IMR-90 (cell line): ENCODE results near the gene CHL1. TPM values are rescaled to one million over a fixed set of nuclear protein-coding genes. Genes with fewer than 3 reads are reported as not detected.

Source experiments
- ATAC-seq: fragments of 200-7000 bp; cut with Tn5 transposase; 2 replicates; pipeline ENCODE4 v1.9.1; 2020; ENCODE audit warnings: low read depth, mild to moderate bottlenecking, moderate library complexity
- BruUV-seq: library from RNA; stranded (reverse); fragments of 400-500 nt; replicated peaks from 2 replicates; lab custom pipeline; 2021; lab: Mats Ljungman, UMichigan
- CTCF ChIA-PET: fragments of 300-600 bp; formaldehyde crosslinking; extraction: SDS; loops from one replicate; lab custom pipeline; 2021; ENCODE audit warnings: antibody characterized with exemption; lab: Yijun Ruan, JAX
- POLR2A ChIA-PET: fragments of 300-600 bp; sonication (Branson Sonifier 250); formaldehyde crosslinking; loops from one replicate; lab custom pipeline; 2022; ENCODE audit warnings: antibody characterized with exemption; ENCODE audit not compliant: unreplicated experiment; lab: Charles Lee
- DNase-seq: peaks from one replicate; pipeline ENCODE4 v3.0.0; 2013
- H2AFZ ChIP-seq: replicated peaks from 2 replicates; pipeline ENCODE3; 2013; ENCODE audit warnings: low read length, mild to moderate bottlenecking; ENCODE audit not compliant: poor library complexity
- H2AK5ac ChIP-seq: 2 replicates; pipeline ENCODE4 v1.6.1; 2013; ENCODE audit warnings: low read depth, low read length, inconsistent platforms
- H2AK9ac ChIP-seq: replicated peaks from 2 replicates; pipeline ENCODE3; 2013; ENCODE audit warnings: mild to moderate bottlenecking, low read depth, low read length, moderate library complexity; ENCODE audit not compliant: poor library complexity
- H2BK120ac ChIP-seq: 2 replicates; pipeline ENCODE4 v1.6.1; 2013; ENCODE audit warnings: low read depth, low read length, inconsistent platforms
- H2BK15ac ChIP-seq: 3 replicates; pipeline ENCODE4 v1.6.1; 2013; ENCODE audit warnings: low read depth, low read length, inconsistent platforms
- H2BK20ac ChIP-seq: 2 replicates; pipeline ENCODE4 v1.6.1; 2013; ENCODE audit warnings: low read depth, mild to moderate bottlenecking, inconsistent platforms, low read length, moderate library complexity
- H2BK5ac ChIP-seq: 2 replicates; pipeline ENCODE4 v1.6.1; 2013; ENCODE audit warnings: mild to moderate bottlenecking, low read depth, low read length, inconsistent platforms; ENCODE audit not compliant: poor library complexity, severe bottlenecking
- H3K14ac ChIP-seq: replicated peaks from 2 replicates; pipeline ENCODE4 v1.6.1; 2013; ENCODE audit warnings: low read depth, low read length, inconsistent platforms
- H3K18ac ChIP-seq: 2 replicates; pipeline ENCODE4 v1.6.1; 2013; ENCODE audit warnings: low read depth, low read length, control low read depth
- H3K23ac ChIP-seq: 2 replicates; pipeline ENCODE4 v1.6.1; 2013; ENCODE audit warnings: low read depth, low read length, inconsistent platforms
- H3K27ac ChIP-seq: 2 replicates; pipeline ENCODE4 v1.5.1; 2013; ENCODE audit warnings: mild to moderate bottlenecking, control low read depth, low read length; ENCODE audit not compliant: insufficient read depth
- H3K27me3 ChIP-seq: 2 replicates; pipeline ENCODE4 v1.6.1; 2013; ENCODE audit warnings: low read length; ENCODE audit not compliant: control insufficient read depth, insufficient read depth
- H3K36me3 ChIP-seq: 2 replicates; pipeline ENCODE4 v1.6.1; 2013; ENCODE audit warnings: low read length, mixed read lengths; ENCODE audit not compliant: control insufficient read depth, insufficient read depth
- H3K4ac ChIP-seq: 2 replicates; pipeline ENCODE4 v1.6.1; 2013; ENCODE audit warnings: low read depth, low read length, inconsistent platforms
- H3K4me1 ChIP-seq: 2 replicates; pipeline ENCODE4 v1.6.1; 2013; ENCODE audit warnings: low read length, mixed read lengths; ENCODE audit not compliant: control insufficient read depth, insufficient read depth
- H3K4me2 ChIP-seq: 2 replicates; pipeline ENCODE4 v1.6.1; 2013; ENCODE audit warnings: low read depth, mild to moderate bottlenecking, control low read depth, low read length, moderate library complexity
- H3K4me3 ChIP-seq: 2 replicates; pipeline ENCODE4 v1.5.1; 2013; ENCODE audit warnings: low read depth, mild to moderate bottlenecking, control low read depth, low read length, moderate library complexity; ENCODE audit not compliant: insufficient read depth
- H3K56ac ChIP-seq: 2 replicates; pipeline ENCODE4 v1.6.1; 2013; ENCODE audit warnings: low read length, inconsistent platforms; ENCODE audit not compliant: insufficient read depth; ENCODE audit errors: extremely low read depth
- H3K79me1 ChIP-seq, 2 experiments: 2 replicates each; pipeline ENCODE4 v1.6.1; 2013; ENCODE audit warnings: low read length in 2 of 2, inconsistent platforms in 1 of 2, low read depth in 1 of 2
- H3K9ac ChIP-seq: 2 replicates; pipeline ENCODE4 v1.6.1; 2013; ENCODE audit warnings: low read depth, low read length, control low read depth
- H3K9me1 ChIP-seq: 2 replicates; pipeline ENCODE4 v1.6.1; 2013; ENCODE audit warnings: low read length, inconsistent platforms; ENCODE audit not compliant: insufficient read depth
- H3K9me3 ChIP-seq: 2 replicates; pipeline ENCODE4 v1.6.1; 2013; ENCODE audit warnings: low read length; ENCODE audit not compliant: control insufficient read depth, insufficient read depth
- H4K20me1 ChIP-seq: 2 replicates; pipeline ENCODE4 v1.6.1; 2013; ENCODE audit warnings: low read length, inconsistent platforms; ENCODE audit not compliant: insufficient read depth
- H4K5ac ChIP-seq: 2 replicates; pipeline ENCODE4 v1.6.1; 2013; ENCODE audit warnings: mild to moderate bottlenecking, low read depth, low read length, control low read depth
- H4K8ac ChIP-seq, 2 experiments: 2 replicates each; pipeline ENCODE4 v1.6.1; 2013; ENCODE audit warnings: low read depth in 2 of 2, low read length in 2 of 2, control low read depth in 1 of 2, inconsistent platforms in 1 of 2
- H4K91ac ChIP-seq: 2 replicates; pipeline ENCODE4 v1.6.1; 2013; ENCODE audit warnings: low read depth, low read length, inconsistent platforms; ENCODE audit not compliant: insufficient read depth
- MAFK ChIP-seq: IDR thresholded peaks from 2 replicates; pipeline ENCODE4 v1.6.1; 2012; ENCODE audit warnings: low read depth, low read length, improper control_type of control experiment
- RCOR1 ChIP-seq: IDR thresholded peaks from 2 replicates; pipeline ENCODE4 v1.6.1; 2012; ENCODE audit warnings: mild to moderate bottlenecking, low read length, improper control_type of control experiment; ENCODE audit not compliant: insufficient replicate concordance
- RFX5 ChIP-seq: IDR thresholded peaks from 2 replicates; pipeline ENCODE4 v1.8.0; 2012; ENCODE audit warnings: low read depth, mild to moderate bottlenecking, low read length, moderate library complexity
- WGBS, 2 experiments: methylation state at CpG; one replicate each; pipeline versions ENCODE4 v1.1.5 to v1.1.7; 2013; ENCODE audit warnings: missing lambda C conversion rate in 2 of 2; ENCODE audit not compliant: insufficient read length in 1 of 2; ENCODE audit errors: extremely low coverage in 2 of 2; 5-methylcytosine and 5-hydroxymethylcytosine counted together
- dilution Hi-C: fragments of 300-500 bp; cut with HindIII; formaldehyde crosslinking; loops from one replicate; pipeline ENCODE4 v1.14.3; 2018; ENCODE audit warnings: low sequenced_read_pairs; ENCODE audit not compliant: unreplicated experiment
- in situ Hi-C: fragments of 300-500 bp; cut with MboI; formaldehyde crosslinking; loops from 3 replicates; pipeline ENCODE4 v1.14.3; 2019; ENCODE audit warnings: low sequenced_read_pairs, inconsistent platforms, mixed read lengths
- intact Hi-C: fragments of 100-400 bp; cut with micrococcal nuclease; formaldehyde crosslinking; loops from 2 replicates; pipeline ENCODE4 v1.10.0; 2022
- polyA plus RNA-seq, 3 experiments: library from polyadenylated mRNA; depleted of rRNA; stranded (reverse); fragments of >200 nt; gene quantifications; 2 replicates each; pipeline ENCODE4 v1.2.3, GENCODE V29; 2012; ENCODE audit warnings: low replicate concordance in 1 of 3
- total RNA-seq: library from RNA; depleted of rRNA; stranded (reverse); fragments of >200 nt; gene quantifications from 2 replicates; pipeline ENCODE4 v1.2.3, GENCODE V29; 2012

CHL1 gene
- total and polyA plus RNA-seq, 2 of the 4 experiments (the other 2 are of a cell fraction): 0.38 to 1.6 TPM

DNA sequence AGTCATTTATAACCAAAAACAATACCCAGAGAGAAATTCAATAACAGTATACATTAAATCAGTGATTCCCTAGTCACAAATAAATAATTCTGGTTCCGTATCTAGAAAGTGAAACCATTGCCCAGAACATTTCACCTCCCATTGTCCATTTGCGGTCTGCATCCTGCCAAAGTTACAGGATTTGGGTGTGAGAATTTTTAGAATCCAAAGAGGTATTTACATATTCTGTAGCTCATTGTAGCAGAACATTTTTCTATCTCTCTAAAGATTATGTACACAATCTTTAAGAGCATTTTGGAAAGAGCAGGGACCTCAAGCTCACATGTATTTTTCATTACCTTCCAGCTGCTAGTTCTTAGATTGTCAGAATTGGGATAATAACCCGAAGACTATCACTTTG lies 261.6 kb downstream of the CHL1 start:
- H3K79me1 ChIP-seq: no peaks in the 10 kb centered on the region
- no peak overlapping the region for H4K5ac ChIP-seq
- no peak overlapping the region for H2AK9ac ChIP-seq
- dilution Hi-C loops (no loop called here), intact Hi-C loops (no loop called here), in situ Hi-C loops (no loop called here)
- H2BK120ac ChIP-seq: no peak overlapping the region
- H3K27ac ChIP-seq: no peak overlapping the region
- no peak overlapping the region for H2BK20ac ChIP-seq
- H3K9ac ChIP-seq: no peak overlapping the region
- no peak overlapping the region for H3K4me2 ChIP-seq
- H2AFZ ChIP-seq: no peak overlapping the region
- H2AK5ac ChIP-seq: no peak overlapping the region
- ATAC-seq: no peak
- H3K23ac ChIP-seq: no peak overlapping the region
- no TSS peak for BruUV-seq
- no peak for DNase-seq
- ChIA-PET POLR2A (no interaction called here), CTCF (no interaction called here)
- no peak overlapping the region for H3K4ac ChIP-seq
- no peaks in the 10 kb centered on the region for H3K27me3 ChIP-seq
- no peak overlapping the region for H3K56ac ChIP-seq
- H3K4me3 ChIP-seq: no peak overlapping the region
- H3K9me1 ChIP-seq: no peaks in the 10 kb centered on the region
- H3K36me3 ChIP-seq: no peaks in the 10 kb centered on the region
- no peaks in the 10 kb centered on the region for H4K20me1 ChIP-seq
- TF ChIP-seq RCOR1 (no peak), MAFK (no peak), RFX5 (no peak)
- H2BK15ac ChIP-seq: no peak overlapping the region
- no peak overlapping the region for H3K14ac ChIP-seq
- no peak overlapping the region for H4K8ac ChIP-seq
- no CpG with 5 or more reads among the region's 3 CpGs for WGBS, 2 experiments
- no peaks in the 10 kb centered on the region for H3K4me1 ChIP-seq
- no peak overlapping the region for H2BK5ac ChIP-seq
- H3K18ac ChIP-seq: no peak overlapping the region
- H3K9me3 ChIP-seq: peaks cover 2% of the 10 kb centered on the region; the same call in 1 of the 2 replicates
- H4K91ac ChIP-seq: no peak overlapping the region
